HEK293 (cell line): ENCODE data around the gene TLNRD1.

Experiments
- CTCF ChIP-seq: fragments of 450-650 bp; formaldehyde crosslinking; IDR thresholded peaks from 2 replicates; pipeline ENCODE4 v1.5.1; 2016; ENCODE audit warnings: missing biosample characterization, missing genetic modification characterization
- ELK4 ChIP-seq: IDR thresholded peaks from 2 replicates; pipeline ENCODE4 v1.6.1; 2011; ENCODE audit warnings: mild to moderate bottlenecking, low read depth, low read length, borderline replicate concordance
- PATZ1 ChIP-seq: fragments of 450-650 bp; formaldehyde crosslinking; IDR thresholded peaks from 2 replicates; pipeline ENCODE4 v1.5.1; 2016; ENCODE audit warnings: missing biosample characterization, missing genetic modification characterization
- ZBTB11 ChIP-seq: fragments of 450-650 bp; formaldehyde crosslinking; conservative IDR thresholded peaks from 2 replicates; pipeline ENCODE4 v1.5.1; 2016; ENCODE audit warnings: low read depth, missing biosample characterization, missing genetic modification characterization
- ZEB2 ChIP-seq: fragments of 450-650 bp; formaldehyde crosslinking; IDR thresholded peaks from 2 replicates; pipeline ENCODE4 v1.5.1; 2016; ENCODE audit warnings: missing biosample characterization, missing genetic modification characterization
- ZNF19 ChIP-seq: fragments of 450-650 bp; formaldehyde crosslinking; IDR thresholded peaks from 2 replicates; pipeline ENCODE4; 2016; ENCODE audit warnings: missing biosample characterization, missing genetic modification characterization, low read depth
- ZNF280D ChIP-seq: fragments of 450-650 bp; formaldehyde crosslinking; IDR thresholded peaks from 2 replicates; pipeline ENCODE4 v1.5.1; 2016; ENCODE audit warnings: missing biosample characterization, missing genetic modification characterization
- ZNF768 ChIP-seq: fragments of 450-650 bp; formaldehyde crosslinking; IDR thresholded peaks from 2 replicates; pipeline ENCODE4 v1.5.1; 2018; ENCODE audit warnings: missing biosample characterization, mild to moderate bottlenecking, missing genetic modification characterization
- ZNF776 ChIP-seq: fragments of 450-650 bp; formaldehyde crosslinking; IDR thresholded peaks from 2 replicates; pipeline ENCODE4 v1.5.0; 2017; ENCODE audit warnings: missing biosample characterization, missing genetic modification characterization, borderline replicate concordance

- TF ChIP-seq ZNF19 (tag by site-specific recombination), result no peak
- no peak for TF ChIP-seq ZEB2
- TF ChIP-seq CTCF (tag by site-specific recombination), result no peak
- TF ChIP-seq ZNF776, result no peak
- no peak for TF ChIP-seq PATZ1 (tag by site-specific recombination)
- TF ChIP-seq ELK4, result no peak
- no peak for TF ChIP-seq ZNF768 (tag by site-specific recombination)
- no peak for TF ChIP-seq ZNF280D (tag by site-specific recombination)
- TF ChIP-seq ZBTB11, result peak; percentile 79
Observed at GRCh38 chr15:81040757-81041156, 40.0 kb downstream of the TLNRD1 start.
